Astrocyte of the spinal cord (primary cell): ENCODE data around the gene ABCA3.

ENCODE experiments used
- DNase-seq: peaks from one replicate; pipeline ENCODE4 v3.0.0; 2011; ENCODE audit warnings: low read depth, low spot score
- H3K4me3 ChIP-seq: 2 replicates; pipeline ENCODE4 v1.5.1; 2011; ENCODE audit warnings: low read depth, mild to moderate bottlenecking, low read length, moderate library complexity
- in situ Hi-C: cut with HindIII; loops from 2 replicates; pipeline ENCODE4 v1.10.0; 2017; ENCODE audit warnings: low sequenced_read_pairs
- TF ChIP-seq, protein P1 (sequence below): IDR thresholded peaks from 2 replicates; pipeline ENCODE4 v1.5.1; 2012; ENCODE audit warnings: low read depth, mild to moderate bottlenecking, low read length, inconsistent platforms

Gene ABCA3

DNA sequence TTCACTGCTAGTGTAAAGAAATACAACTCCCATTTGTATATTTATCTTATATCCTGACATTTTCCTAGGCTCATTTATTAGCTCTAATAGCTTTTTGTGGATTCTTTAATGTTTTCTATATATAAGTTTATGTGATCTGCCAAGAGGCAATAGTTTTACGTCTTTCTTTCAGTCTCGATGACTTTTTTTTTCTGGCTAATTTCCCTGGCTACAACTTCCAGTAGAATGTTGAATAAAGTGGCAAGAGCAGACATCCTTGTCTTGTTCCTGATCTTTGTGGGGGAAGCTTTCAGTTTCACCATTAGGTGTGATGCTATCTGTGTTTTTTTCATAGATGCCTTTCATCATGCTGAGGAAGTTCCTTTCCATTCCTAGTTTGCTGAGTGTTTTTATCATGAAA, 43.9 kb upstream of the ABCA3 start:
- no peak overlapping the region for H3K4me3 ChIP-seq
- in situ Hi-C loops: no loop called here
- TF ChIP-seq, protein P1, sequence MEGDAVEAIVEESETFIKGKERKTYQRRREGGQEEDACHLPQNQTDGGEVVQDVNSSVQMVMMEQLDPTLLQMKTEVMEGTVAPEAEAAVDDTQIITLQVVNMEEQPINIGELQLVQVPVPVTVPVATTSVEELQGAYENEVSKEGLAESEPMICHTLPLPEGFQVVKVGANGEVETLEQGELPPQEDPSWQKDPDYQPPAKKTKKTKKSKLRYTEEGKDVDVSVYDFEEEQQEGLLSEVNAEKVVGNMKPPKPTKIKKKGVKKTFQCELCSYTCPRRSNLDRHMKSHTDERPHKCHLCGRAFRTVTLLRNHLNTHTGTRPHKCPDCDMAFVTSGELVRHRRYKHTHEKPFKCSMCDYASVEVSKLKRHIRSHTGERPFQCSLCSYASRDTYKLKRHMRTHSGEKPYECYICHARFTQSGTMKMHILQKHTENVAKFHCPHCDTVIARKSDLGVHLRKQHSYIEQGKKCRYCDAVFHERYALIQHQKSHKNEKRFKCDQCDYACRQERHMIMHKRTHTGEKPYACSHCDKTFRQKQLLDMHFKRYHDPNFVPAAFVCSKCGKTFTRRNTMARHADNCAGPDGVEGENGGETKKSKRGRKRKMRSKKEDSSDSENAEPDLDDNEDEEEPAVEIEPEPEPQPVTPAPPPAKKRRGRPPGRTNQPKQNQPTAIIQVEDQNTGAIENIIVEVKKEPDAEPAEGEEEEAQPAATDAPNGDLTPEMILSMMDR: no peak
- DNase-seq: no peak

DNA sequence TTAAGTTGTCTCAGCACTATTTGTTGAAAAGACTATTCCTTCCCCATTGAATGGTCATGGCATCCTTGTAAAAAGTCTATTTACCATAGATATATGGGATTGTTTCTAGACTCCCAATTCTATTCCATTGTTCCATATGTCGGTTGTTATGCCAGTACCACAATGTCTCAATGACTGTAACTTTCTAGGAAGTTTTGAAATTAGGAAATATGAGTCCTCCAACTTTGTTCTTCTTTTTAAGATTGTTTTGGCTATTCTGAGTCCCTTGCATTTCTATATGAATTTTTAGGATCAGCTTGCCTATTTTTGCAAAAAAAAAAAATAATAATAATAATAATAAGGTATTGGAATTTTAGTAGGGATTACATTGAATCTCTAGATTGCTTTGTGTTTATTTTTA, 43.0 kb upstream of the ABCA3 start:
- DNase-seq: no peak

DNA sequence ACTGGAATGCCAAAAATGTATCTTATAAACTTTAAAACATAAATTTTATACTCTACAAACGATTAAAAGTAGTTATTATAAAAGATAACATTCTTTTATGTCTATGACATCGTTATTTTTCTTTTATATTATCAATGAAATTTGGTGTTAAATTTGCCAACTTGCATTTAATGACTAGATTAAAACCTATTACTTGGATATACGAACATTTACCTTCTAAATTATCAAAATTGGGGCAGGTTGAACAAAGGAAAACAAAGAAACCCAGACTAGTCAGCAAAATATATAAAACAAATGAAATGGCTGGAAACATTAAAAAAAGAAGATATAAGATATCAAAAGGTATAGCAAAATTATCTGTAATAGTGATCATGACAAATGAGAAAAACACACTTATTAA, 34.1 kb upstream of the ABCA3 start:
- in situ Hi-C loops: no loop called here
- H3K4me3 ChIP-seq: no peak overlapping the region
- DNase-seq: no peak
- TF ChIP-seq, protein P1: no peak

More for the DNA sequence above, 43.0 kb upstream of the ABCA3 start:
- in situ Hi-C loops: no loop called here
- H3K4me3 ChIP-seq: no peak overlapping the region
- TF ChIP-seq, protein P1: no peak

DNA sequence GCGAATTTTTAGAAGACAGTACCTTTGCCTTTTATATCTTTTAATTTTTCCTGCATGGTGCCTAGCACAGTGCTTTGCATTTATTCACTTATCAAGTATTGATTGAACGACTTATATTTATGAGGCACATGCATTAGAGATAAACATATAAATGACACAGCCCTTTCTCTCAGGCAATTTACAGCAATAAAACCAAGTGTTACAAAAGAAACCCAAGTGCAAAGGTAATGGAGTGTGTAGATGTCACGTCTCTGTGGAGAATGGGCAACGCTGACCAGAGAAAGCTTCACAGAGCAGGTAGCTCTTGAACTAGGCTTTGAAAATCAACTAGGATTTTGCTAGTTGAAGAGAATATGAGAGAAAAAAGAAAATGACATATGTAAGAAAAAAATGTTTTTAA, 32.6 kb upstream of the ABCA3 start:
- in situ Hi-C loops: no loop called here
- TF ChIP-seq, protein P1: no peak
- no peak for DNase-seq

DNA sequence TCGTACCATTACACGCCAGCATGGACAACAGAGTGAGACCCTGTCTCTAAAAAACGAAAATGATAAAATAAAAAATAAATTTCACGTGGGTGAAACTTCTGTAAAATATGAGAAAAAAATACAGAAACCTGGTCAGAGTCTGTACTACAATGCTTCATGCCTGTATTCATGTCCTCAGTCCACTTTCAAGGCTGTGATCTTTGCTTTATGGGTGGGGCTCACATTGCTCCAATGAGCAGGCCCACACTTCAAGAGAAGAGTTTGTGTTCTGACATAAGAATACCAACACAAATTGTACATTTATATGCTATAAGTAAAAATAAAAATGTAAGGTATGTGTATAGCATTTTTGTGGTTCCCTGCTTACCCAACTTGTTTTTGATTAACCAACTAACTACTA, 32.2 kb upstream of the ABCA3 start:
- H3K4me3 ChIP-seq: no peak overlapping the region
- no peak for DNase-seq
- TF ChIP-seq, protein P1: no peak
- in situ Hi-C loops: no loop called here

More for the DNA sequence above, 32.6 kb upstream of the ABCA3 start:
- no peak overlapping the region for H3K4me3 ChIP-seq

DNA sequence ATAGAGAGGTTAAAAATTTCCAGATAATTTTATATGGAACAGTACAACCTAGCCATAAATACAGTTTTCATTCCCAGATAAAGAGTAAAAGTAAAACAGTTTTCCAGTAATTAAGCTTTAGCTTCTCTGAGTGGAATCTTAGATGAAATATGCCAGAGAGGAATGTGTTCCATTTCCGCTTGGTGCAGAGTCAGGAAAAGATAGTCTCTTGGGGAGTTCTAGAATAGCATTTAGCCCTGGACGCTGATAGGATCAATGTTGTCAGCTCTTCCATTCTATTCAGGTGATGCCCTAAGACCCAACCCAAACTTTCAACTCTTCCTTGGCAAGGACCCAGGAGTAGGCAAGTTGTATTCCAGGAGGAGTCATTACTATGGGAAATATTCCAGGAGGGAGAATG, 30.9 kb upstream of the ABCA3 start:
- DNase-seq: no peak
- TF ChIP-seq, protein P1: no peak
- H3K4me3 ChIP-seq: no peak overlapping the region
- in situ Hi-C loops: no loop called here

DNA sequence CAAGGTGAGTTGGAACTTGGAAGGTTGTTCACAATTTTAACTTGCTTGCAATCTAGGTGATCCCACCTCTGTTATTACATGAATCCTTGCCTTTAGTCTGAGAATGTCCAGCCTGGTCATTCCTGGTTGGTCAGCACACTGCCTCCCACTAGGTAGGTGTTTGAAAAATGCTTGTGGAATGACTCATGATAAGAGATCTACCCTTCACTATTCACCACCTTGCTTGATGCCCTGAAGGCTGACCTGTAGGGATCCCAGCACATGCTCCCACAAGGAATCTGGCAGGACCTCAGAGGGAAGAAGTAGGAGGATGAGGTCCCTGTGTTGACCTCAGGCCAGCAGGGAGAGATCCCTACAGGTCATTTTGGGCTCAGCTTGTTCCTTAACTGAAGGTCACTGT, 30.2 kb upstream of the ABCA3 start:
- in situ Hi-C loops: no loop called here
- DNase-seq: no peak
- no peak overlapping the region for H3K4me3 ChIP-seq
- TF ChIP-seq, protein P1: no peak
